OCI-LY7 (cell line): ENCODE data around the gene IER3. TPM values are rescaled to one million over a fixed set of nuclear protein-coding genes. Genes with fewer than 3 reads are reported as not detected.
"Not testable (repeated sequence)": the region's sequence is repeated elsewhere in the genome, so short reads cannot be mapped to it uniquely, and the experiment has no call there.

Experiments
- BruUV-seq: library from RNA; stranded (reverse); fragments of 400-500 nt; replicated peaks from 2 replicates; lab custom pipeline; 2021; lab: Mats Ljungman, UMichigan
- CTCF ChIA-PET: fragments of 300-600 bp; sonication (Branson Sonifier 250); formaldehyde crosslinking; loops from one replicate; lab custom pipeline; 2022; ENCODE audit warnings: antibody characterized with exemption; ENCODE audit not compliant: unreplicated experiment; lab: Charles Lee
- POLR2A ChIA-PET: fragments of 300-600 bp; sonication (Branson Sonifier 250); formaldehyde crosslinking; loops from one replicate; lab custom pipeline; 2022; ENCODE audit warnings: antibody characterized with exemption; lab: Charles Lee
- DNase-seq: peaks from one replicate; pipeline ENCODE4 v3.0.0-alpha.2; 2015; ENCODE audit warnings: low spot score
- H2AFZ ChIP-seq: fragments of 200-600 bp; sonication (generic), shearing (Covaris generic); 2 replicates; pipeline ENCODE4 v1.6.1; 2014; ENCODE audit warnings: mild to moderate bottlenecking, antibody characterized with exemption, low read length, moderate library complexity
- H3K27ac ChIP-seq: fragments of 200-600 bp; sonication (generic); 2 replicates; pipeline ENCODE4 v1.5.1; 2014; ENCODE audit warnings: mixed run types, low read depth, mild to moderate bottlenecking, moderate library complexity, low read length, inconsistent platforms; ENCODE audit not compliant: poor library complexity, severe bottlenecking
- H3K36me3 ChIP-seq: fragments of 200-600 bp; sonication (generic); 2 replicates; pipeline ENCODE4 v1.6.1; 2014; ENCODE audit warnings: mild to moderate bottlenecking, antibody characterized with exemption, low read length, moderate library complexity, mixed read lengths; ENCODE audit not compliant: insufficient read depth
- H3K4me1 ChIP-seq: fragments of 200-600 bp; sonication (generic); 2 replicates; pipeline ENCODE4 v1.5.1; 2014; ENCODE audit warnings: mild to moderate bottlenecking, low read length; ENCODE audit not compliant: insufficient read depth, poor library complexity, severe bottlenecking
- H3K4me2 ChIP-seq: fragments of 200-600 bp; sonication (generic); 2 replicates; pipeline ENCODE4 v1.6.1; 2014; ENCODE audit warnings: mild to moderate bottlenecking, low read length
- H3K4me3 ChIP-seq: fragments of 200-600 bp; sonication (generic); 2 replicates; pipeline ENCODE4 v1.5.1; 2014; ENCODE audit warnings: mild to moderate bottlenecking, low read depth, low read length; ENCODE audit not compliant: poor library complexity, severe bottlenecking
- H3K79me2 ChIP-seq: fragments of 200-600 bp; sonication (generic); 2 replicates; pipeline ENCODE4 v1.6.1; 2016; ENCODE audit warnings: low read depth, mild to moderate bottlenecking, low read length, moderate library complexity, mixed read lengths; ENCODE audit not compliant: insufficient read depth
- H3K9me2 ChIP-seq: fragments of 200-600 bp; sonication (generic); 2 replicates; pipeline ENCODE4 v1.6.1; 2016; ENCODE audit warnings: mild to moderate bottlenecking, low read length, mixed read lengths; ENCODE audit not compliant: insufficient read depth
- H3K9me3 ChIP-seq: fragments of 200-600 bp; sonication (generic); 2 replicates; pipeline ENCODE4 v1.6.1; 2014; ENCODE audit warnings: mild to moderate bottlenecking, mixed run types, low read length, mixed read lengths
- H4K20me1 ChIP-seq: fragments of 200-600 bp; sonication (generic); 2 replicates; pipeline ENCODE4 v1.6.1; 2014; ENCODE audit warnings: mild to moderate bottlenecking, antibody characterized with exemption, low read length, moderate library complexity, mixed read lengths; ENCODE audit not compliant: insufficient read depth
- EZH2phosphoT487 ChIP-seq: fragments of 200-600 bp; sonication (generic); IDR thresholded peaks from 2 replicates; pipeline ENCODE4 v1.6.1; 2018; ENCODE audit warnings: low read depth, borderline replicate concordance, mild to moderate bottlenecking, mixed run types, antibody characterized with exemption, low read length, moderate library complexity, mixed read lengths
- intact Hi-C: fragments of 100-400 bp; cut with micrococcal nuclease; formaldehyde crosslinking; loops from one replicate; pipeline ENCODE4 v1.10.0; 2022; ENCODE audit not compliant: unreplicated experiment
- total RNA-seq, 2 experiments: library from RNA; depleted of rRNA in 1 of 2; stranded (reverse); fragments of >200 nt in 1 of 2; shearing (Covaris generic) in 1 of 2; gene quantifications; 2 replicates each; pipeline ENCODE4 v1.2.3, GENCODE V29; 2014 to 2022
- TF ChIP-seq, protein P1 (sequence below): fragments of 200-600 bp; sonication (generic); conservative IDR thresholded peaks from 2 replicates; pipeline ENCODE4 v1.5.1; 2014; ENCODE audit warnings: mild to moderate bottlenecking, antibody characterized with exemption, low read length, moderate library complexity, mixed read lengths

The IER3 gene
- total RNA-seq, 2 experiments from 2014 or later, result 1.3 to 2.8 TPM

DNA sequence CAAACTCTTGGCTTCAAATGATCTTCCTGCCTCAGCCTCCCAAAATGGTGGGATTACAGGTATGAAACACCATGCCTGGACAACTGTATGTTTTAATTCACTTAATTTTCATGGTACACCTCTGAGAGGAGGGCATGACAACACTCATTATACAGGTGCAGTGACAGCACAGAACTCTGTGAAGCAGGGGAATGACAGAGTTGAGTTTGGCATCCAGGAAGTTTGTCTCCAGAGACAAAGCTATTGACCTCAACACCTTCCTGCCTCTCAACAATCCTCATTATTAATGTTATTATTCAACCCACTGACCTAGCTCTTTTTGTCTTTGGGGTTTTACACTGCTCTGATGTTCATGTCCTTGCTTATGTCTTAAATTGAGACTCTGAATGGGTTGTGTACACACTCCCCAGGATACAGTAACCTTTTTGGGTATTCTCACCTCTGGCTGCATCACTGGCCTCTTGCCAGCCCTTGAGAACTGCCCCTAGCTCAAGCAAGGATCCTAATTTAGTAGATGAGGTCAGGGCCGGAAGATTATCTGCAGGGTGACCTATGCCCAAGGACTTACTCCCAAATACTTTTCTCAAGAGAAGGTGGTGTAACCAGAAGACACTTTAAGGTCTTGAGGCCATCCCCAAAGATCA lies 13.0 kb upstream of the IER3 start:
- H3K27ac ChIP-seq, result no peak overlapping the region
- CTCF ChIA-PET, result no interaction called here
- no peak overlapping the region for H3K4me2 ChIP-seq
- DNase-seq, result no peak
- BruUV-seq, result no TSS peak
- H4K20me1 ChIP-seq, result no peaks in the 10 kb centered on the region
- H3K79me2 ChIP-seq, result no peaks in the 10 kb centered on the region
- H3K4me1 ChIP-seq, result peaks cover 8% of the 10 kb centered on the region
- H3K9me3 ChIP-seq, result no peaks in the 10 kb centered on the region
- no peaks in the 10 kb centered on the region for H3K36me3 ChIP-seq
- TF ChIP-seq, protein P1, sequence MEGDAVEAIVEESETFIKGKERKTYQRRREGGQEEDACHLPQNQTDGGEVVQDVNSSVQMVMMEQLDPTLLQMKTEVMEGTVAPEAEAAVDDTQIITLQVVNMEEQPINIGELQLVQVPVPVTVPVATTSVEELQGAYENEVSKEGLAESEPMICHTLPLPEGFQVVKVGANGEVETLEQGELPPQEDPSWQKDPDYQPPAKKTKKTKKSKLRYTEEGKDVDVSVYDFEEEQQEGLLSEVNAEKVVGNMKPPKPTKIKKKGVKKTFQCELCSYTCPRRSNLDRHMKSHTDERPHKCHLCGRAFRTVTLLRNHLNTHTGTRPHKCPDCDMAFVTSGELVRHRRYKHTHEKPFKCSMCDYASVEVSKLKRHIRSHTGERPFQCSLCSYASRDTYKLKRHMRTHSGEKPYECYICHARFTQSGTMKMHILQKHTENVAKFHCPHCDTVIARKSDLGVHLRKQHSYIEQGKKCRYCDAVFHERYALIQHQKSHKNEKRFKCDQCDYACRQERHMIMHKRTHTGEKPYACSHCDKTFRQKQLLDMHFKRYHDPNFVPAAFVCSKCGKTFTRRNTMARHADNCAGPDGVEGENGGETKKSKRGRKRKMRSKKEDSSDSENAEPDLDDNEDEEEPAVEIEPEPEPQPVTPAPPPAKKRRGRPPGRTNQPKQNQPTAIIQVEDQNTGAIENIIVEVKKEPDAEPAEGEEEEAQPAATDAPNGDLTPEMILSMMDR, result no peak
- no peak for TF ChIP-seq EZH2phosphoT487
- POLR2A ChIA-PET, result interaction anchor here (0.9 to 1.1 kb wide), 2 partner anchors 12 to 15 kb away, joined by 3 to 5 read pairs; partner anchors contain the start of gene FLOT1
- no peak overlapping the region for H3K4me3 ChIP-seq
- H3K9me2 ChIP-seq, result no peaks in the 10 kb centered on the region
- no peak overlapping the region for H2AFZ ChIP-seq
- intact Hi-C loops, result loop anchor here (5.0 kb wide), 1 partner anchor 360 kb away; no protein-coding TSS in a partner anchor

DNA sequence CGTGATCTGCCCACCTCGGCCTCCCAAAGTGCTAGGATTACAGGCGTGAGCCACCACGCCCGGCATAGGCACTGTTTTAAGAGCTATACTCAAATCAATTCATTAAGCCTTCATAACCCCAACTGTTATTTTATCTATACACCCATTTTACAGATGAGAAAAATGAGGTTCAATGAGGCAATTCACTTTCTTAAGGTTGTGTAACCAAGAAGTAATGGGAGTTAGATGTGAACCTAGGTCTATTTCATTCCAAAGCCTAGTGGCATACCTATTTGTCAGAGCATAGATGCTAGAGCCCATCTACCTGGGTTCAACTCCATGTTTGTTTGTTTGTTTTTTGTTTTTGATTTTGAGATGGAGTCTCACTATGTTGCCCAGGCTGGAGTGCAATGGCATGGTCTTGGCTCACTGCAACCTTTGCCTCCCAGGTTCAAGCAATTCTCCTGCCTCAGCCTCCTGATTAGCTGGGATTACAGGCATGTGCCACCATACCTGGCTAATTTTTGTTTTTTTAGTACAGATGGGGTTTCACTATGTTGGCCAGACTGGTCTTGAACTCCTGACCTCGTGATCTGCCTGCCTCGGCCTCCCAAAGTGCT lies 12.2 kb upstream of the IER3 start:
- POLR2A ChIA-PET, result interaction anchor here (0.6 to 1.1 kb wide), 3 partner anchors 13 to 16 kb away, joined by 3 to 5 read pairs (median 5); partner anchors contain the start of gene FLOT1
- H3K79me2 ChIP-seq, H3K27ac ChIP-seq, CTCF ChIA-PET, H3K4me2 ChIP-seq, H3K9me2 ChIP-seq, H2AFZ ChIP-seq, H3K36me3 ChIP-seq, H3K4me3 ChIP-seq, BruUV-seq, DNase-seq, H4K20me1 ChIP-seq, H3K9me3 ChIP-seq, H3K4me1 ChIP-seq: not testable (repeated sequence)
- intact Hi-C loops, result loop anchor here (5.0 kb wide), 1 partner anchor 359 kb away; no protein-coding TSS in a partner anchor

GRCh38 chr6:30754631-30755030 lies 10.3 kb upstream of the IER3 start:
- Histone ChIP-seq H4K20me1 (no peaks in the 10 kb centered on the region), H3K4me3 (no peak overlapping the region), H3K9me2 (no peaks in the 10 kb centered on the region), H3K4me2 (no peak overlapping the region), H3K79me2 (no peaks in the 10 kb centered on the region), H3K36me3 (no peaks in the 10 kb centered on the region), H3K4me1 (peaks cover 8% of the 10 kb centered on the region), H3K9me3 (no peaks in the 10 kb centered on the region), H3K27ac (no peak overlapping the region), H2AFZ (no peak overlapping the region)
- POLR2A ChIA-PET, result interaction anchor here (0.6 to 0.7 kb wide), 3 partner anchors 12 to 42 kb away, joined by 3 to 4 read pairs (median 3); no protein-coding TSS in a partner anchor
- CTCF ChIA-PET, result no interaction called here
- BruUV-seq, result no TSS peak
- TF ChIP-seq, protein P1, result no peak
- TF ChIP-seq EZH2phosphoT487, result no peak
- no peak for DNase-seq
- intact Hi-C loops, result loop anchor here (5.0 kb wide), 1 partner anchor 357 kb away; no protein-coding TSS in a partner anchor
